ENCODE data around the gene CEP162. TPM values are rescaled to one million over a fixed set of nuclear protein-coding genes. Genes with fewer than 3 reads are reported as not detected.

The CEP162 gene
- total and polyA plus RNA-seq, 10 of the 15 experiments (the other 5 are each of a cell fraction or from before 2014, with no cell fraction given), result 2.7 to 7.9 (median 4.5) TPM

DNA sequence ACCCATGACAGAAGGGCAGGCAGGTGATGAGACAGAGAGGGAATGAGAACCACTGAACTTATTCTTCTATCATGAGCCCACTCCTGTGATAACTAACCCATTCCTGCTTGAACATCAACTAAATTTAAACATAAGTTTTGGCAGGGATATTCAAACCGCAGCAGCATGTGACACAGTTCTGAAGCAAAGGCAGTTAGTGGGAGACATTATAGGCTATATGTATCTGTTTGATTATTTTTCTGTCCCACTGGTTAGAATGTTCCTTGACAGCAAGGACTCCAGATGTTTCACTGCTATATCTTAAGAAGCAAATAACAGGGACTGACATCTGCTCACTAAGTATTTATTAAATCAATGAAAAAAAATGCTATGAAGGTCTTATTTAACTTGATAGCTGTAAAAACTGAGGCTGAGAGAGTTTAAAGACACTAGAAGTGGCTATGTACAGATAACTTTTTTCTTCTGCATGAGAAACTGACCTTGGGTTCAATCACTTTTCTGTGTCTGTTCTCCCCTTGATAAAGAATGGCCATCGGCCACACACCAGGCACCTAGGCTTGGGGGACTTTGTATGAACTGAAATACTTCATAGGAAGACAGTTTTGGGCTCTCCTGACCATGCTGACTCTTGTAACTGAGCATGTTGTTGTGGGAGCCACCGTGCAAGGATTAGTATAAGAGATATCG lies 90.9 kb downstream of the CEP162 start (continued):
- TF ChIP-seq, protein P1, sequence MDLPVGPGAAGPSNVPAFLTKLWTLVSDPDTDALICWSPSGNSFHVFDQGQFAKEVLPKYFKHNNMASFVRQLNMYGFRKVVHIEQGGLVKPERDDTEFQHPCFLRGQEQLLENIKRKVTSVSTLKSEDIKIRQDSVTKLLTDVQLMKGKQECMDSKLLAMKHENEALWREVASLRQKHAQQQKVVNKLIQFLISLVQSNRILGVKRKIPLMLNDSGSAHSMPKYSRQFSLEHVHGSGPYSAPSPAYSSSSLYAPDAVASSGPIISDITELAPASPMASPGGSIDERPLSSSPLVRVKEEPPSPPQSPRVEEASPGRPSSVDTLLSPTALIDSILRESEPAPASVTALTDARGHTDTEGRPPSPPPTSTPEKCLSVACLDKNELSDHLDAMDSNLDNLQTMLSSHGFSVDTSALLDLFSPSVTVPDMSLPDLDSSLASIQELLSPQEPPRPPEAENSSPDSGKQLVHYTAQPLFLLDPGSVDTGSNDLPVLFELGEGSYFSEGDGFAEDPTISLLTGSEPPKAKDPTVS (IDR thresholded peaks at IDR 0.05; ENCODE audit: low read depth, low read length), result no peak
- TF ChIP-seq ZNF384 (IDR thresholded peaks at IDR 0.05; ENCODE audit: borderline replicate concordance, low read depth, low read length) (no peak), FOXK2 (IDR thresholded peaks at IDR 0.05) (no peak), TARDBP (IDR thresholded peaks at IDR 0.05; ENCODE audit: borderline replicate concordance) (no peak), FOS (IDR thresholded peaks at IDR 0.05; ENCODE audit: borderline replicate concordance, extremely low read depth, insufficient read length) (no peak)
- TF ChIP-seq, protein P2, sequence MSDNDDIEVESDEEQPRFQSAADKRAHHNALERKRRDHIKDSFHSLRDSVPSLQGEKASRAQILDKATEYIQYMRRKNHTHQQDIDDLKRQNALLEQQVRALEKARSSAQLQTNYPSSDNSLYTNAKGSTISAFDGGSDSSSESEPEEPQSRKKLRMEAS (IDR thresholded peaks at IDR 0.05; ENCODE audit: low read depth, low read length), result no peak

DNA sequence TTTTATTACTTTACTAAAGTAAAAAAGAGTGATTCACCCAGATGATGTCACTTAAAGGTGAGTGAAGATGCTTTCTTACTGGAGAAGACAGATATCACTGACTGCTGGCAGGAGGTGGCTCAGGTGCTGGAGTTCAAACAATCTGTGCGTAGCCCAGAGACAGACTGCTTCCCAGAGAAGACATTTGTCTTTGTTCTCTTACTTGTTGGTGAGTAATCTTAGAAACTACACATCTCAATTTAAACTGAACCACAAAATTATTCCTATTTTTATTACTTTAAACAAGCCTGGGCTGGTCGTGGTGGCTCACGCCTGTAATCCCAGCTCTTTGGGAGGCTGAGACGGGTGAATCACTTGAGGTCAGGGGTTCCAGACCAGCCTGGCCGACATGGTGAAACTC lies 92.2 kb downstream of the CEP162 start:
- Histone ChIP-seq H3K4me1 (ENCODE audit: control insufficient read depth, insufficient read depth, low read length) (no peaks in the 10 kb centered on the region), H4K20me1 (ENCODE audit: control insufficient read depth, insufficient read depth) (no peaks in the 10 kb centered on the region), H3K27ac (ENCODE audit: control insufficient read depth, insufficient read depth) (no peak overlapping the region), H2AFZ (ENCODE audit: control insufficient read depth, low read depth, low read length) (no peak overlapping the region), H3K27me3 (replicated peaks in 1 of 2; ENCODE audit: control insufficient read depth in 2 of 2, insufficient read depth in 2 of 2, low read length in 1 of 2) (no peaks in the 10 kb centered on the region), H3K4me2 (ENCODE audit: control insufficient read depth, insufficient read depth) (no peak overlapping the region), H3K36me3 (ENCODE audit: control insufficient read depth in 2 of 2, insufficient read depth in 2 of 2, low read length in 1 of 2) (no peaks in the 10 kb centered on the region; a peak in 1 of 4 replicates), H3K79me2 (ENCODE audit: control insufficient read depth, insufficient read depth, low read length) (no peaks in the 10 kb centered on the region), H3K9ac (ENCODE audit: control insufficient read depth, insufficient read depth, low read length) (no peak overlapping the region), H3K4me3 (no peak overlapping the region), H3K9me3 (replicated peaks; ENCODE audit: control insufficient read depth, insufficient read depth, low read length) (no peaks in the 10 kb centered on the region)
- WGBS (ENCODE audit: insufficient coverage, insufficient replicate concordance, low lambda C conversion rate, missing lambda C conversion rate), result 97% methylated on average over 5 of the region's 5 CpGs
- TF ChIP-seq, protein P3, sequence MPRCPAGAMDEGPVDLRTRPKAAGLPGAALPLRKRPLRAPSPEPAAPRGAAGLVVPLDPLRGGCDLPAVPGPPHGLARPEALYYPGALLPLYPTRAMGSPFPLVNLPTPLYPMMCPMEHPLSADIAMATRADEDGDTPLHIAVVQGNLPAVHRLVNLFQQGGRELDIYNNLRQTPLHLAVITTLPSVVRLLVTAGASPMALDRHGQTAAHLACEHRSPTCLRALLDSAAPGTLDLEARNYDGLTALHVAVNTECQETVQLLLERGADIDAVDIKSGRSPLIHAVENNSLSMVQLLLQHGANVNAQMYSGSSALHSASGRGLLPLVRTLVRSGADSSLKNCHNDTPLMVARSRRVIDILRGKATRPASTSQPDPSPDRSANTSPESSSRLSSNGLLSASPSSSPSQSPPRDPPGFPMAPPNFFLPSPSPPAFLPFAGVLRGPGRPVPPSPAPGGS (IDR thresholded peaks at IDR 0.05; ENCODE audit: borderline replicate concordance, insufficient read depth, low read depth, low read length, poor library complexity, severe bottlenecking), result no peak
- TF ChIP-seq JUNB (IDR thresholded peaks at IDR 0.05), result no peak
- no peak for TF ChIP-seq HDAC6 (IDR thresholded peaks at IDR 0.05; ENCODE audit: unreplicated experiment)
- TF ChIP-seq, protein P1 (IDR thresholded peaks at IDR 0.05; ENCODE audit: low read depth, low read length), result no peak
- no peak for TF ChIP-seq BACH1 (IDR thresholded peaks at IDR 0.05; ENCODE audit: borderline replicate concordance)
- no peak for TF ChIP-seq EZH2 (IDR thresholded peaks at IDR 0.05; ENCODE audit: borderline replicate concordance, control insufficient read depth, low read depth, low read length)
- no peak for TF ChIP-seq RBBP5 (conservative IDR thresholded peaks at IDR 0.05)
- TF ChIP-seq CHD4 (IDR thresholded peaks at IDR 0.05), result no peak
- intact Hi-C loops (cut with micrococcal nuclease; ENCODE audit: unreplicated experiment) (no loop called here), in situ Hi-C loops (cut with MboI) (no loop called here)
- no peak for ATAC-seq
- SMC1A ChIA-PET (ENCODE audit: uncharacterized antibody, unreplicated experiment), result no interaction called here
- CTCF ChIA-PET, result no interaction called here
- no peak for FAIRE-seq
- no TSS peak for BruUV-seq (replicated peaks)
- RAD21 ChIA-PET (ENCODE audit: unreplicated experiment), result no interaction called here
- no peak for DNase-seq (ENCODE audit: low read depth, low spot score)
- POLR2A ChIA-PET, result no interaction called here
